Measurements from ENCODE around the gene RETSAT.
"Not testable (repeated sequence)": the region's sequence is repeated elsewhere in the genome, so short reads cannot be mapped to it uniquely, and the experiment has no call there.

The RETSAT gene

GRCh38 chr2:85383151-85383550 lies 28.8 kb upstream of the RETSAT start:
- in situ Hi-C loops (cut with MboI; ENCODE audit: low sequenced_read_pairs): not testable (repeated sequence)

- in situ Hi-C loops (cut with MboI; ENCODE audit: low sequenced_read_pairs): no loop called here
Observed at GRCh38 chr2:85380048-85380447, 25.7 kb upstream of the RETSAT start.

GRCh38 chr2:85378257-85378656 lies 23.9 kb upstream of the RETSAT start:
- in situ Hi-C loops (cut with MboI; ENCODE audit: low sequenced_read_pairs): no loop called here

- in situ Hi-C loops (cut with MboI; ENCODE audit: low sequenced_read_pairs): no loop called here
Observed at GRCh38 chr2:85377083-85377482, 22.8 kb upstream of the RETSAT start.

- in situ Hi-C loops (cut with MboI; ENCODE audit: low sequenced_read_pairs): no loop called here
Observed at GRCh38 chr2:85376291-85377065, 22.1 kb upstream of the RETSAT start.

GRCh38 chr2:85371045-85371444 lies 16.7 kb upstream of the RETSAT start:
- in situ Hi-C loops (cut with MboI; ENCODE audit: low sequenced_read_pairs): no loop called here

- in situ Hi-C loops (cut with MboI; ENCODE audit: low sequenced_read_pairs): no loop called here
Observed at GRCh38 chr2:85369500-85369899, 15.2 kb upstream of the RETSAT start.

GRCh38 chr2:85368921-85369320 lies 14.6 kb upstream of the RETSAT start:
- in situ Hi-C loops (cut with MboI; ENCODE audit: low sequenced_read_pairs): no loop called here

GRCh38 chr2:85367180-85367579 lies 12.9 kb upstream of the RETSAT start:
- in situ Hi-C loops (cut with MboI; ENCODE audit: low sequenced_read_pairs): no loop called here

- in situ Hi-C loops (cut with MboI; ENCODE audit: low sequenced_read_pairs): not testable (repeated sequence)
Observed at GRCh38 chr2:85362653-85363387, 8.5 kb upstream of the RETSAT start.

GRCh38 chr2:85357736-85358135 lies 3.4 kb upstream of the RETSAT start:
- in situ Hi-C loops (cut with MboI; ENCODE audit: low sequenced_read_pairs): no loop called here

- in situ Hi-C loops (cut with MboI; ENCODE audit: low sequenced_read_pairs): no loop called here
Observed at GRCh38 chr2:85356186-85356585, 1.9 kb upstream of the RETSAT start.

GRCh38 chr2:85355521-85355920 lies 1.2 kb upstream of the RETSAT start:
- in situ Hi-C loops (cut with MboI; ENCODE audit: low sequenced_read_pairs): no loop called here

GRCh38 chr2:85355073-85355410 lies 714 bp upstream of the RETSAT start:
- in situ Hi-C loops (cut with MboI; ENCODE audit: low sequenced_read_pairs): no loop called here

GRCh38 chr2:85353876-85354285 lies 447 bp downstream of the RETSAT start:
- in situ Hi-C loops (cut with MboI; ENCODE audit: low sequenced_read_pairs): no loop called here

- in situ Hi-C loops (cut with MboI; ENCODE audit: low sequenced_read_pairs): no loop called here
Observed at GRCh38 chr2:85347599-85347998, 6.7 kb downstream of the RETSAT start.

- in situ Hi-C loops (cut with MboI; ENCODE audit: low sequenced_read_pairs): no loop called here
Observed at GRCh38 chr2:85344356-85344954, 9.9 kb downstream of the RETSAT start.

- in situ Hi-C loops (cut with MboI; ENCODE audit: low sequenced_read_pairs): not testable (repeated sequence)
Observed at GRCh38 chr2:85343207-85343895, 11.0 kb downstream of the RETSAT start.

- in situ Hi-C loops (cut with MboI; ENCODE audit: low sequenced_read_pairs): no loop called here
Observed at GRCh38 chr2:85342156-85342555, 12.2 kb downstream of the RETSAT start.

- in situ Hi-C loops (cut with MboI; ENCODE audit: low sequenced_read_pairs): no loop called here
Observed at GRCh38 chr2:85341269-85342029, 12.9 kb downstream of the RETSAT start.

Measured in HL-60/S4 treated with retinoic acid at 250 ng/mL for 4 days and 3 days (cell line).